GM13976 (cell line): ENCODE measurements around the gene ATOH8.

Source experiments
- DNase-seq: peaks from one replicate; pipeline ENCODE4 v3.0.0; 2012; ENCODE audit warnings: low spot score
- CTCF ChIP-seq: IDR thresholded peaks from 2 replicates; pipeline ENCODE4 v1.5.1; 2012; ENCODE audit warnings: borderline replicate concordance, mild to moderate bottlenecking; ENCODE audit not compliant: insufficient read depth; ENCODE audit errors: extremely low read depth, missing control alignments, control extremely low read depth
- in situ Hi-C: fragments of 300-500 bp; cut with MboI; formaldehyde crosslinking; loops from one replicate; pipeline ENCODE4 v1.12.0; 2022; ENCODE audit warnings: low sequenced_read_pairs, mixed read lengths, inconsistent platforms; ENCODE audit not compliant: unreplicated experiment

ATOH8 gene

GRCh38 chr2:85810371-85811179 is 56.8 kb downstream of the ATOH8 start:
- DNase-seq = no peak
- in situ Hi-C loops = loop anchor here (5.0 kb wide), 1 partner anchor 73 kb away; no protein-coding TSS in a partner anchor
- TF ChIP-seq CTCF = no peak

DNA sequence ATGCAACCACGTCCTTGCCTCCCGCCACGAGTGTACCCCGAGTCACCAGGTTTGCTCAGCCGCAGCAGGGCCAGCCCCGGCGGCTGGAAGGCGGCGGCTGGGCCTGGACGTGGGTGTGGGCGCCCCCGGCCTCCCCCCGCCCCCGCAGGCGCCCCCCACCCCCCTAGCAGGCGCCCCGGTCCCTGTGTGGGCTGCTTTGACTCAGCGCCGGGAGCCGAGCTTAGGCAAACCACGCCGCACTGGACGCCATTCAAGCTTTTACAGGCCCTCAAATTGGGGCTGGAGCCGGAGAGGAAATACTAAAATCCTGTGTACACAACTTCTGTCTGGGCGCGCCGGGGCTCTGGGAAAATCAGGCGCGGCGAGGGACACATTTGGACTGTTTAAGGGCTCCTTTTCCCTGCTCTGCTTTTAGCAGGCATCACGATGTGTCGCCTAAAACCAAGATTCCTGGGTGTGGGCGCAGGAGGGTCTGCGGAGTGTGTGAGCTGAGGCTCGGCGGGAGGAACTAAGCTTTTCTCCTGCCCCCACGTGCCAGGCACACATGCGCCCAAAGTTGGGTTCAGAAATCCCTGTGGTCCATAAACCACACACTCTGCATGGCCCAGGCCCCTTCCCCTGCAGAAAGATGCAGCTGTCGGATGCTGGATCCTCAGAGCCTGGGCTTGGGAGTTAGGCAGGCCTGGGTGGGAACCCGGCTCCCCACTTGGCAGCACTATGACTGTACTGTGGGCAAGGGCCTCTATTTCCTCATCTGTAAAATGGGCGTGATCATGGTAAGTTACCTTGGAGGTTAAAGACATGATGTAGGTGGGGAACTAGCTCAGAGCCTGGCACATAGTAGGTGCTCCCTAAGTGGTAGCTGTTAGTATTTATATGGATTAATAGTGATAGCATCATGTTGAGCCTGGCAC is 57.6 kb downstream of the ATOH8 start:
- TF ChIP-seq CTCF = no peak
- in situ Hi-C loops = loop anchor here (5.0 kb wide), 1 partner anchor 74 kb away; no protein-coding TSS in a partner anchor
- DNase-seq = no peak

GRCh38 chr2:85812094-85812735 is 58.4 kb downstream of the ATOH8 start:
- in situ Hi-C loops = loop anchor here (5.0 kb wide), 1 partner anchor 75 kb away; no protein-coding TSS in a partner anchor
- TF ChIP-seq CTCF = no peak
- DNase-seq = no peak

GRCh38 chr2:85813211-85813981 is 59.6 kb downstream of the ATOH8 start:
- DNase-seq = no peak
- in situ Hi-C loops = loop anchor here (5.0 kb wide), 1 partner anchor 76 kb away; no protein-coding TSS in a partner anchor
- no peak for TF ChIP-seq CTCF

DNA sequence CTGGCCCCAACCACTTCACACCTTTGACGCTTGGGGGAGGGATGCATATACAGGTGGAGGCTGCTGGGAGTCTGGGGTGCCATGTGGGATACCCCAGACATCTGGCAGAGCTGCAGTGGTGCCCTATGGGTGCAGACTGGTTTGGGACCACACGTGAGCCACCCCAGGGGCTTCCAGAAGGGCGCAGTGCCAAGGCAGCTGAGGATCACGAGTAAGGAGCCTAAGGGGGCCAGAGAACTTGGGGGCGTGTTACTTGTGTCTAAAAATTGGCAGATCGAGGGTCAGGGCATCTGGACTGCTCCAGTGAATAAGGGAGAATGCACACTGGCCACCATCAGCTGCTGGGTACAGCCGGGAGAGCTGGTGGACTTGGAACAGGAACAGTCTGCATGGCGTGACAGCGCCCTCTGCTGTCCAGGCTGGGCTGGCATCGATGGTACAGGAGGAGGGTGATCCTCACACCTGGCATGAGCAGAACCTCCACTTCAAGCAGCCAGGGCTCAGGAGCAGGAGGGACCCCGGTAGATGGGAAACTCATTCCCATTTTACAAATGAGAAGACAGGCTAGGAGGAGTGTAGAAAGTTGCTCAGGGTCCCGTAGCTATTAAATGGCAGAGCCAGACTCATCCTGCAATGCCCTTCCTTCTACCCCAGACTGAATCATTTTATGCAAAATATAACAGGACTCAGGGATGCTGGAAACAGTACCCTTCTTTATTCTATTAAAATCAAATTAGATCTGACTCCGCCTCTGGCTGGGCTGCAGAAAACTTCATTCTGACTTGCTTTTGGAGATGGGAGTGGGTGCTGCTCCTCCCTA is 60.4 kb downstream of the ATOH8 start:
- in situ Hi-C loops = loop anchor here (5.0 kb wide), 1 partner anchor 77 kb away; no protein-coding TSS in a partner anchor
- TF ChIP-seq CTCF = peak; percentile 86
- DNase-seq = peak; percentile 90
